HepG2 (cell line): Measurements from ENCODE around the gene VPREB3. TPM values are rescaled to one million over a fixed set of nuclear protein-coding genes. Genes with fewer than 3 reads are reported as not detected.
A peak's percentile ranks its signal among the peaks of the same experiment; 100 is the strongest.

ENCODE experiments used
- BHLHE40 ChIP-seq: IDR thresholded peaks from 2 replicates; pipeline ENCODE4 v1.6.1; 2011; ENCODE audit warnings: low read length, improper control_type of control experiment
- FOXK2 ChIP-seq: fragments of 450-650 bp; IDR thresholded peaks from 2 replicates; pipeline ENCODE4 v1.6.1; 2016
- FOXP1 ChIP-seq, 2 experiments: fragments of 450-650 bp in 1 of 2; IDR thresholded peaks; 2 replicates each; pipeline ENCODE4 v1.6.1; 2017 to 2018; ENCODE audit warnings: antibody characterized with exemption in 1 of 2
- KDM5A ChIP-seq: fragments of 200-600 bp; sonication (generic); IDR thresholded peaks from 2 replicates; pipeline ENCODE4 v1.7.0; 2018; ENCODE audit warnings: antibody characterized with exemption, mild to moderate bottlenecking, low read length, borderline replicate concordance
- MATR3 ChIP-seq: sonication (generic); formaldehyde crosslinking; IDR thresholded peaks from 2 replicates; pipeline ENCODE4 v1.4.0; 2020; ENCODE audit warnings: missing genetic modification reagents
- PITX1 ChIP-seq: sonication (generic); formaldehyde crosslinking; IDR thresholded peaks from 2 replicates; pipeline ENCODE4 v1.5.1; 2020; ENCODE audit warnings: mild to moderate bottlenecking, missing genetic modification reagents
- RBM39 ChIP-seq: fragments of 200-400 bp; formaldehyde crosslinking; IDR thresholded peaks from one replicate; pipeline ENCODE4 v1.6.1; 2018; ENCODE audit warnings: antibody characterized with exemption, mild to moderate bottlenecking, low read depth, low read length; ENCODE audit not compliant: poor library complexity, severe bottlenecking
- SAFB2 ChIP-seq: sonication (generic); formaldehyde crosslinking; IDR thresholded peaks from 2 replicates; pipeline ENCODE4 v1.5.1; 2020; ENCODE audit warnings: missing genetic modification reagents, low read depth, mild to moderate bottlenecking, borderline replicate concordance
- TCF12 ChIP-seq, 2 experiments: fragments of 450-650 bp in 1 of 2; sonication (generic) in 1 of 2; formaldehyde crosslinking in 1 of 2; IDR thresholded peaks; 2 replicates each; pipeline versions ENCODE4 v1.6.1 to v1.8.0; 2017 to 2022; ENCODE audit warnings: antibody characterized with exemption in 1 of 2, mild to moderate bottlenecking in 1 of 2, missing genetic modification reagents in 1 of 2, moderate library complexity in 1 of 2
- ZMYM4 ChIP-seq: sonication (generic); formaldehyde crosslinking; IDR thresholded peaks from 2 replicates; pipeline ENCODE4 v1.8.1; 2023; ENCODE audit warnings: mild to moderate bottlenecking, missing genetic modification reagents
- ZNF234 ChIP-seq: sonication (generic); formaldehyde crosslinking; conservative IDR thresholded peaks from 2 replicates; pipeline ENCODE4 v1.5.1; 2020; ENCODE audit warnings: mild to moderate bottlenecking, missing genetic modification reagents
- ZNF44 ChIP-seq: sonication (generic); formaldehyde crosslinking; IDR thresholded peaks from 2 replicates; pipeline ENCODE4 v1.5.1; 2020; ENCODE audit warnings: mild to moderate bottlenecking, missing genetic modification reagents
- ZNF547 ChIP-seq: sonication (generic); formaldehyde crosslinking; IDR thresholded peaks from 2 replicates; pipeline ENCODE4 v1.5.1; 2020; ENCODE audit warnings: mild to moderate bottlenecking, missing genetic modification reagents
- ZNF570 ChIP-seq: sonication (generic); formaldehyde crosslinking; IDR thresholded peaks from 2 replicates; pipeline ENCODE4 v1.4.0; 2020; ENCODE audit warnings: mild to moderate bottlenecking, missing genetic modification reagents, borderline replicate concordance
- polyA plus RNA-seq, 8 experiments: library from polyadenylated mRNA; depleted of rRNA in 3 of 8; stranded (reverse) in 7 of 8; unstranded in 1 of 8; fragments of >200 nt; fragmentation: Illumina TruSeq in 4 of 8; extraction: Trizol in 4 of 8; gene quantifications; 2 replicates each; pipeline versions ENCODE4 v1.2.1 to v1.2.3, GENCODE V29; 2011 to 2016; ENCODE audit warnings: low read depth in 4 of 8, missing spikeins in 1 of 8, mixed read lengths in 1 of 8; ENCODE audit not compliant: insufficient read depth in 1 of 8
- total RNA-seq, 5 experiments: library from RNA; depleted of rRNA; stranded (reverse); fragments of >200 nt; fragmentation: Illumina TruSeq; extraction: Trizol; gene quantifications; 2 replicates each; pipeline ENCODE4 v1.2.3, GENCODE V29; 2016; ENCODE audit warnings: low read depth in 1 of 5
- TF ChIP-seq, protein P1 (sequence below): IDR thresholded peaks from 2 replicates; pipeline ENCODE4 v1.6.1; 2012; ENCODE audit warnings: inconsistent platforms
- TF ChIP-seq, protein P2 (sequence below): sonication (generic); formaldehyde crosslinking; IDR thresholded peaks from 2 replicates; pipeline ENCODE4 v1.8.0; 2022; ENCODE audit warnings: missing genetic modification reagents, mild to moderate bottlenecking, borderline replicate concordance
- TF ChIP-seq, protein P3 (sequence below): sonication (generic); formaldehyde crosslinking; IDR thresholded peaks from 2 replicates; pipeline ENCODE4 v1.4.0; 2020; ENCODE audit warnings: mild to moderate bottlenecking, missing genetic modification reagents
- TF ChIP-seq, protein P4 (sequence below): sonication (generic); formaldehyde crosslinking; IDR thresholded peaks from 2 replicates; pipeline ENCODE4 v1.4.0; 2020; ENCODE audit warnings: missing genetic modification reagents, borderline replicate concordance

The VPREB3 gene
- total and polyA plus RNA-seq, 2 of the 13 experiments (the other 11 are each of a cell fraction or from before 2014, with no cell fraction given): 0.22 TPM; not detected in 1

DNA sequence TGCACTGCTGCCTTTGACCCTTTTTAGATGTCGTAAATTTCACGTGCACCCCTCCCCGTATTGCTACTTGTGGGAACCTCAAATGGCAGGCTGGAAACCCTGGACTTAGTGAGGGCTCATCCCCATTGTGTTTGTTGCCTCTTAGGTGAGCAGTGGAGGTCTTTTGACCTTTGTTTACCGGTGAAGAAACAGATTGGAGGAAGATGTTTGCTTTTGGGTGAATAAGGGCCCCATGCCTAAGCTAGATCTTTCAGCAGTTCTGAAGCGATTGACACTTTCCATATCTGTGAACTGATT lies 33.3 kb upstream of the VPREB3 start (continued):
- TF ChIP-seq ZNF234 (CRISPR knock-in tag) (no peak), BHLHE40 (peak; percentile 79), MATR3 (no peak), ZNF547 (no peak), RBM39 (no peak), FOXP1 (IDR thresholded peaks at IDR 0.05) (no peak), FOXP1 (CRISPR knock-in tag; IDR thresholded peaks at IDR 0.05) (peak; percentile 38; the same call in 1 of the 2 replicates), KDM5A (0 out of 2 replicates have a peak, but pooled peaks have one; percentile 4), ZNF570 (no peak), SAFB2 (no peak), PITX1 (CRISPR knock-in tag) (no peak), ZNF44 (CRISPR knock-in tag) (no peak), ZMYM4 (CRISPR knock-in tag) (0 out of 2 replicates have a peak, but pooled peaks have one; percentile 4), FOXK2 (0 out of 2 replicates have a peak, but pooled peaks have one; percentile 65), TCF12 (IDR thresholded peaks at IDR 0.05) (no peak), TCF12 (CRISPR knock-in tag; IDR thresholded peaks at IDR 0.05) (no peak)
- TF ChIP-seq, protein P1, sequence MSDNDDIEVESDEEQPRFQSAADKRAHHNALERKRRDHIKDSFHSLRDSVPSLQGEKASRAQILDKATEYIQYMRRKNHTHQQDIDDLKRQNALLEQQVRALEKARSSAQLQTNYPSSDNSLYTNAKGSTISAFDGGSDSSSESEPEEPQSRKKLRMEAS: no peak
- TF ChIP-seq, protein P2, sequence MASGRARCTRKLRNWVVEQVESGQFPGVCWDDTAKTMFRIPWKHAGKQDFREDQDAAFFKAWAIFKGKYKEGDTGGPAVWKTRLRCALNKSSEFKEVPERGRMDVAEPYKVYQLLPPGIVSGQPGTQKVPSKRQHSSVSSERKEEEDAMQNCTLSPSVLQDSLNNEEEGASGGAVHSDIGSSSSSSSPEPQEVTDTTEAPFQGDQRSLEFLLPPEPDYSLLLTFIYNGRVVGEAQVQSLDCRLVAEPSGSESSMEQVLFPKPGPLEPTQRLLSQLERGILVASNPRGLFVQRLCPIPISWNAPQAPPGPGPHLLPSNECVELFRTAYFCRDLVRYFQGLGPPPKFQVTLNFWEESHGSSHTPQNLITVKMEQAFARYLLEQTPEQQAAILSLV (CRISPR knock-in tag): no peak
- TF ChIP-seq, protein P3, sequence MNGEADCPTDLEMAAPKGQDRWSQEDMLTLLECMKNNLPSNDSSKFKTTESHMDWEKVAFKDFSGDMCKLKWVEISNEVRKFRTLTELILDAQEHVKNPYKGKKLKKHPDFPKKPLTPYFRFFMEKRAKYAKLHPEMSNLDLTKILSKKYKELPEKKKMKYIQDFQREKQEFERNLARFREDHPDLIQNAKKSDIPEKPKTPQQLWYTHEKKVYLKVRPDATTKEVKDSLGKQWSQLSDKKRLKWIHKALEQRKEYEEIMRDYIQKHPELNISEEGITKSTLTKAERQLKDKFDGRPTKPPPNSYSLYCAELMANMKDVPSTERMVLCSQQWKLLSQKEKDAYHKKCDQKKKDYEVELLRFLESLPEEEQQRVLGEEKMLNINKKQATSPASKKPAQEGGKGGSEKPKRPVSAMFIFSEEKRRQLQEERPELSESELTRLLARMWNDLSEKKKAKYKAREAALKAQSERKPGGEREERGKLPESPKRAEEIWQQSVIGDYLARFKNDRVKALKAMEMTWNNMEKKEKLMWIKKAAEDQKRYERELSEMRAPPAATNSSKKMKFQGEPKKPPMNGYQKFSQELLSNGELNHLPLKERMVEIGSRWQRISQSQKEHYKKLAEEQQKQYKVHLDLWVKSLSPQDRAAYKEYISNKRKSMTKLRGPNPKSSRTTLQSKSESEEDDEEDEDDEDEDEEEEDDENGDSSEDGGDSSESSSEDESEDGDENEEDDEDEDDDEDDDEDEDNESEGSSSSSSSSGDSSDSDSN (CRISPR knock-in tag): no peak
- TF ChIP-seq, protein P4, sequence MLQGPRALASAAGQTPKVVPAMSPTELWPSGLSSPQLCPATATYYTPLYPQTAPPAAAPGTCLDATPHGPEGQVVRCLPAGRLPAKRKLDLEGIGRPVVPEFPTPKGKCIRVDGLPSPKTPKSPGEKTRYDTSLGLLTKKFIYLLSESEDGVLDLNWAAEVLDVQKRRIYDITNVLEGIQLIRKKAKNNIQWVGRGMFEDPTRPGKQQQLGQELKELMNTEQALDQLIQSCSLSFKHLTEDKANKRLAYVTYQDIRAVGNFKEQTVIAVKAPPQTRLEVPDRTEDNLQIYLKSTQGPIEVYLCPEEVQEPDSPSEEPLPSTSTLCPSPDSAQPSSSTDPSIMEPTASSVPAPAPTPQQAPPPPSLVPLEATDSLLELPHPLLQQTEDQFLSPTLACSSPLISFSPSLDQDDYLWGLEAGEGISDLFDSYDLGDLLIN: no peak
